Fibroblast of mammary gland (primary cell): Measurements from ENCODE around the gene ERCC1.
"Not testable (repeated sequence)": the region's sequence is repeated elsewhere in the genome, so short reads cannot be mapped to it uniquely, and the experiment has no call there.

Source experiments
- DNase-seq: peaks from one replicate; pipeline ENCODE4 v3.0.0-alpha.2; 2010; ENCODE audit warnings: low read depth
- H3K4me3 ChIP-seq: 2 replicates; pipeline ENCODE4 v1.5.1; 2011; ENCODE audit warnings: low read depth, mild to moderate bottlenecking, low read length, moderate library complexity; ENCODE audit not compliant: control insufficient read depth
- CTCF ChIP-seq: conservative IDR thresholded peaks from 2 replicates; pipeline ENCODE4 v1.5.1; 2011; ENCODE audit warnings: low read depth, low read length, inconsistent platforms; ENCODE audit not compliant: control insufficient read depth, insufficient read depth

The ERCC1 gene

GRCh38 chr19:45409557-45409920 is 14.2 kb downstream of the ERCC1 start:
- no peak overlapping the region for H3K4me3 ChIP-seq
- DNase-seq, result no peak
- TF ChIP-seq CTCF, result no peak

DNA sequence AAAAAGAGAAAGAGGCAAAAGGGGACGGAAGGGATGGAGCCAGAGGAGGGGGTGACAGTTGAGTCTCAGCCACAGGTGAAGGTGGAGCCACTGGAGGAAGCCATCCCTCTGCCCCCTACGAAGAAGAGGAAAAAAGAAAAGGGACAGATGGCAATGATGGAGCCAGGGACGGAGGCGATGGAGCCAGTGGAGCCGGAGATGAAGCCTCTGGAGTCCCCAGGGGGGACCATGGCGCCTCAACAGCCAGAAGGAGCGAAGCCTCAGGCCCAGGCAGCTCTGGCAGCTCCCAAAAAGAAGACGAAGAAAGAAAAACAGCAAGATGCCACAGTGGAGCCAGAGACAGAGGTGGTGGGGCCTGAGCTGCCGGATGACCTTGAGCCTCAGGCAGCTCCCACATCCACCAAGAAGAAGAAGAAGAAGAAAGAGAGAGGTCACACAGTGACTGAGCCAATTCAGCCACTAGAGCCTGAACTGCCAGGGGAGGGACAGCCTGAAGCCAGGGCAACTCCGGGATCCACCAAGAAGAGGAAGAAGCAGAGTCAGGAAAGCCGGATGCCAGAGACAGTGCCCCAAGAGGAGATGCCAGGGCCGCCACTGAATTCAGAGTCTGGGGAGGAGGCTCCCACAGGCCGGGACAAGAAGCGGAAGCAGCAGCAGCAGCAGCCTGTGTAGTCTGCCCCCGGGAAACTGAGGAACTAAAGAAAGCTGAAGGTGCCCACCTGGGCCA is 14.7 kb downstream of the ERCC1 start:
- no peak for TF ChIP-seq CTCF
- DNase-seq, result no peak
- H3K4me3 ChIP-seq, result no peak overlapping the region

DNA sequence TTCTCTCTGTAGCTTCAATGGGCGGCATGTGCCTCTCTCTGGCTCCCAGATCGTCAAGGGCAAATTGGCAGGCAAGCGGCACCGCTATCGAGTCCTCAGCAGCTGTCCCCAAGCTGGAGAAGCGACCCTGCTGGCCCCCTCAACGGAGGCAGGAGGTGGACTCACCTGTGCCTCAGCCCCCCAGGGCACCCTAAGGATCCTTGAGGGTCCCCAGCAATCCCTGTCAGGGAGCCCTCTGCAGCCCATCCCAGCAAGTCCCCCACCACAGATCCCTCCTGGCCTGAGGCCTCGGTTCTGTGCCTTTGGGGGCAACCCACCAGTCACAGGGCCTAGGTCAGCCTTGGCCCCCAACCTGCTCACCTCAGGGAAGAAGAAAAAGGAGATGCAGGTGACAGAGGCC is 15.6 kb downstream of the ERCC1 start:
- no peak overlapping the region for H3K4me3 ChIP-seq
- no peak for DNase-seq
- TF ChIP-seq CTCF, result no peak

DNA sequence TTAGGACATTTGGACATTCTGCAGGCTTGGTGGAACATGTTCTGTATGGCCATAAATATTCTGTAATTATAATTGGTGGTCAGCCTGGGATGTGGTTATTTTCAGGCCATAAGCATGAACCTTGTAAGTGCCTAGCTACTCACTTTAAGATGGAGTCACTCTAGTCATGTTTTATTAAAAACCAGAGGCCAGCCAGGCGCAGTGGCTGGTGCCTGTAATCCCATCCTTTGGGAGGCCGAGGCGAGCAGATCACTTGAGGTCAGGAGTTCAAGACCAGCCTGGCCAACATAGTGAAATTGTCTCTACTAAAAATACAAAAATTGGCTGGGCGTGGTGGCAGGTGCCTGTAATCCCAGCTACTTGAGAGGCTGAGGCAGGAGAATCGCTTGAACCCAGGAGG is 16.1 kb downstream of the ERCC1 start:
- not testable (repeated sequence) for DNase-seq
- H3K4me3 ChIP-seq, result peak overlapping the region; percentile 94

DNA sequence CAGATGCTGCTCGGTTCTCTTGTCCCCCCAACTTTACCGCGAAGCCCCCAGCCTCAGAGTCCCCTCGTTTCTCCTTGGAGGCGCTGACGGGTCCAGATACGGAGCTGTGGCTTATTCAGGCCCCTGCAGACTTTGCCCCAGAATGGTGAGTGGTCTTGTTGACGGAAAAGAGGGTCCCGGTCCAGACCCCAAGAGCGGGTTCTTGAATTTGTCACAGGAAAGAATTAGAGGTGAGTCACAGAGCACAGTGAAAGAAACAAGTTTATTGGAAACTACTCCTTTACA is 16.7 kb downstream of the ERCC1 start:
- peak overlapping the region; percentile 94 for H3K4me3 ChIP-seq
- no peak for TF ChIP-seq CTCF
- no peak for DNase-seq

- TF ChIP-seq CTCF, result no peak
- DNase-seq, result peak; percentile 78
- peak within 1 kb of the TSS; percentile 94 for H3K4me3 ChIP-seq
Measured at GRCh38 chr19:45406226-45407090, 17.3 kb downstream of the ERCC1 start, which contains the start of gene POLR1G. Gene POLR1G, plus strand, starts transcription at chr19:45406644. Its CDS starts 53 bp downstream, at chr19:45406697.

GRCh38 chr19:45405435-45406225 is 18.1 kb downstream of the ERCC1 start:
- DNase-seq, result peak; percentile 90
- no peak for TF ChIP-seq CTCF
- H3K4me3 ChIP-seq, result peak overlapping the region; percentile 94
